Testis (tissue), 3 donors: ENCODE measurements around the gene CYP2C8. TPM values are rescaled to one million over a fixed set of nuclear protein-coding genes. Genes with fewer than 3 reads are reported as not detected.
"Not testable (repeated sequence)": the region's sequence is repeated elsewhere in the genome, so short reads cannot be mapped to it uniquely, and the experiment has no call there.

Experiments used
- DNase-seq: peaks from one replicate; pipeline ENCODE4 v3.0.0-alpha.2; 2019
- H3K27ac ChIP-seq, 2 donors: fragments of 200-600 bp; sonication (generic); one replicate each; pipeline ENCODE4 v1.5.1; 2019
- H3K27me3 ChIP-seq: fragments of 200-600 bp; sonication (generic); one replicate; pipeline ENCODE4 v1.5.1; 2019
- H3K36me3 ChIP-seq: fragments of 200-600 bp; sonication (generic); one replicate; pipeline ENCODE4 v1.5.1; 2017; ENCODE audit warnings: low read depth; ENCODE audit errors: missing control alignments
- H3K4me1 ChIP-seq: fragments of 200-600 bp; sonication (generic); one replicate; pipeline ENCODE4 v1.5.1; 2019
- H3K4me3 ChIP-seq, 2 donors: fragments of 200-600 bp; sonication (generic); one replicate each; pipeline ENCODE4 v1.5.1; 2017 to 2019
- H3K9me3 ChIP-seq: fragments of 200-600 bp; sonication (generic); one replicate; pipeline ENCODE4 v1.5.1; 2017
- POLR2A ChIP-seq: fragments of 450-650 bp; IDR thresholded peaks from one replicate; pipeline ENCODE4 v1.6.1; 2017; ENCODE audit warnings: antibody characterized with exemption, mild to moderate bottlenecking, moderate library complexity
- WGBS, 2 donors: methylation state at CpG; one replicate each; pipeline ENCODE4 v1.1.5; 2018; 5-methylcytosine and 5-hydroxymethylcytosine counted together
- intact Hi-C: fragments of 100-400 bp; cut with DNase I; formaldehyde crosslinking; loops from one replicate; pipeline ENCODE4 v1.15.1; 2023; ENCODE audit warnings: low total_unique reads
- polyA plus RNA-seq: library from polyadenylated mRNA; stranded (reverse); fragments of 350-450 nt; fragmentation: Illumina TruSeq; extraction: RNeasy Lipid Tissue Mini Kit (QIAGEN cat#74804); gene quantifications from one replicate; pipeline ENCODE4 v1.2.3, GENCODE V29; 2014; ENCODE audit warnings: low read depth, low replicate concordance; ENCODE audit not compliant: insufficient read depth
- total RNA-seq, 2 donors: library from RNA; depleted of rRNA; stranded (reverse); fragments of >200 nt; gene quantifications; one replicate each; pipeline ENCODE4 v1.2.3, GENCODE V29; 2016
- TF ChIP-seq, protein P1 (sequence below), 3 experiments: fragments of 450-650 bp in 2 of 3; fragments of 200-600 bp in 1 of 3; sonication (generic) in 1 of 3; IDR thresholded peaks; one replicate each; pipeline ENCODE4 v1.5.1; 2016 to 2019; ENCODE audit warnings: antibody characterized with exemption in 3 of 3, mild to moderate bottlenecking in 2 of 3, moderate library complexity in 1 of 3

The CYP2C8 gene
- total and polyA plus RNA-seq, 3 donors from 2014 or later: 2.8 to 8.2 (median 3.9) TPM

- Histone ChIP-seq H3K27me3 (no peaks in the 10 kb centered on the region), H3K9me3 (no peaks in the 10 kb centered on the region), H3K4me3 (no peak overlapping the region), H3K4me1 (no peaks in the 10 kb centered on the region), H3K27ac (no peak overlapping the region), H3K36me3 (no peaks in the 10 kb centered on the region)
- intact Hi-C loops: no loop called here
- TF ChIP-seq, protein P1, sequence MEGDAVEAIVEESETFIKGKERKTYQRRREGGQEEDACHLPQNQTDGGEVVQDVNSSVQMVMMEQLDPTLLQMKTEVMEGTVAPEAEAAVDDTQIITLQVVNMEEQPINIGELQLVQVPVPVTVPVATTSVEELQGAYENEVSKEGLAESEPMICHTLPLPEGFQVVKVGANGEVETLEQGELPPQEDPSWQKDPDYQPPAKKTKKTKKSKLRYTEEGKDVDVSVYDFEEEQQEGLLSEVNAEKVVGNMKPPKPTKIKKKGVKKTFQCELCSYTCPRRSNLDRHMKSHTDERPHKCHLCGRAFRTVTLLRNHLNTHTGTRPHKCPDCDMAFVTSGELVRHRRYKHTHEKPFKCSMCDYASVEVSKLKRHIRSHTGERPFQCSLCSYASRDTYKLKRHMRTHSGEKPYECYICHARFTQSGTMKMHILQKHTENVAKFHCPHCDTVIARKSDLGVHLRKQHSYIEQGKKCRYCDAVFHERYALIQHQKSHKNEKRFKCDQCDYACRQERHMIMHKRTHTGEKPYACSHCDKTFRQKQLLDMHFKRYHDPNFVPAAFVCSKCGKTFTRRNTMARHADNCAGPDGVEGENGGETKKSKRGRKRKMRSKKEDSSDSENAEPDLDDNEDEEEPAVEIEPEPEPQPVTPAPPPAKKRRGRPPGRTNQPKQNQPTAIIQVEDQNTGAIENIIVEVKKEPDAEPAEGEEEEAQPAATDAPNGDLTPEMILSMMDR (IDR thresholded peaks at IDR 0.05): no peak
- TF ChIP-seq POLR2A: no peak
- DNase-seq: no peak
These were observed 8.3 kb upstream of the CYP2C8 start for GRCh38 chr10:95077556-95077955.

DNA sequence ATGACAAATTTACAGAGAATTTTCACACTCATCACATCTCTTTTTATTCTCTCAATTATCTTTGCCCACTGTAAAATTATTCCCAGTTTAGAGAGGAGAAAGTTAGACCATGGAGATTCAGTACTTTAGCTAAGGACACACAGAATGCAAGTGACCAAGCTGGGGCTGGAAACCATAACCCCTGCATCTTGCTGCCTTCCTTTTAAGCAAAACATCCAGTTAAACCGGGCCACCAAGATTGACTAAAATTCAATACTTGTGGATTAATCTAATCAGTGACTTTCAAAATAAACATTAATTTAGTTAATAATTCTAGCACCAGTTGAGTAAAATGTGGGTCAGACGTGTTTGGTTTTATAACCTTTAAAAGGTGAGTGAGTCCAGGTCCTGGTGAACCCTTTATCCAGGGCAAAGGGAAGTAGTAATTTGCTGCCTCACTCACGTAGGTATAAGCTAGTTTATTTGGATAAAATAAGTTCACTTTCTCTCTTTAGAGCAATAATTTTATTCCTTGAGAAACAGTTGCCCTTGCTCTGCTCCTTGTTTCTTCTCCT, 1.9 kb upstream of the CYP2C8 start:
- H3K4me3 ChIP-seq: no peak overlapping the region
- no peaks in the 10 kb centered on the region for H3K9me3 ChIP-seq
- H3K36me3 ChIP-seq: no peaks in the 10 kb centered on the region
- DNase-seq: no peak
- intact Hi-C loops: no loop called here
- no peaks in the 10 kb centered on the region for H3K4me1 ChIP-seq
- 39 to 60% methylated on average over 3 of the region's 3 CpGs for WGBS, 2 donors
- no peaks in the 10 kb centered on the region for H3K27me3 ChIP-seq
- H3K27ac ChIP-seq: no peak overlapping the region
- no peak for TF ChIP-seq POLR2A
- TF ChIP-seq, protein P1 (IDR thresholded peaks at IDR 0.05): no peak

GRCh38 chr10:95064125-95064524, 5.2 kb downstream of the CYP2C8 start:
- WGBS, 2 donors: 72 to 77% methylated on average over 3 to 4 of the region's 4 CpGs
- intact Hi-C loops, DNase-seq: not testable (repeated sequence)

DNA sequence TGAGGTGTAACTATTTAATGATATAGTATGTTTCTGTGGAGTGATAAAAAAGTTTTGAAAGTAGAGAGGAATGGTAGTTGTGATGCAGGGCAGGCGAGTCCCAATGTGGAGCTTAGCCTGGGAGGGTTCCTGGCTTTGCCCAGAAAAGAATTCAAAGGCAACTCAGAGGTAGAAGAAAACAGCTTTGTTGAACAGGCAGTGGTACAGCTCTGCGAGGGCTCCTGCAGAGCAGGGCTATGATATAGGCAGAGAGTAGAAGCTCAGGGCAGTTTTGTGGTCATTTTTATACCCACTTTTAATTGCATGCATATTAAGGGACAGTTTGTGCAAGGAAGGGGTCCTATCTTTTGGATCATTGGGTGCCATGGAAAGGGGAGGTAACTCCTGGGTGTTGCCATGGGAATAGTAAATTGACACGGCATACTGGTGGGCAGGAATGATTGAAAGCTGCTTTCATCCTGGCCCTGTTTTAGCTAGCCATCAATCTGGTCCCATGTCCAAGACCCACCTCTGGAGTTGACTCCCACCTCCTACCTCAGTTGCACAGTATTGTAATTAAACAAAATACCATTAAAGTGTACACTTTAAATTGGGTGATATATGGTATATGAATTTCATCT, 12.4 kb downstream of the CYP2C8 start:
- Histone ChIP-seq H3K36me3 (no peaks in the 10 kb centered on the region), H3K9me3 (no peaks in the 10 kb centered on the region), H3K4me3 (no peak overlapping the region), H3K27me3 (no peaks in the 10 kb centered on the region), H3K27ac (no peak overlapping the region), H3K4me1 (no peaks in the 10 kb centered on the region)
- DNase-seq: no peak
- no peak for TF ChIP-seq POLR2A
- TF ChIP-seq, protein P1 (IDR thresholded peaks at IDR 0.05): no peak
- intact Hi-C loops: no loop called here
- 80 to 81% methylated on average over 3 of the region's 3 CpGs for WGBS, 2 donors

More at GRCh38 chr10:95064125-95064524, 5.2 kb downstream of the CYP2C8 start:
- not testable (repeated sequence) for H3K36me3 ChIP-seq, H3K4me3 ChIP-seq, H3K4me1 ChIP-seq, H3K27me3 ChIP-seq, H3K27ac ChIP-seq, H3K9me3 ChIP-seq

- H3K27ac ChIP-seq: no peak overlapping the region
- H3K4me3 ChIP-seq: no peak overlapping the region
- no peak for TF ChIP-seq POLR2A
- TF ChIP-seq, protein P1 (IDR thresholded peaks at IDR 0.05): no peak
- WGBS, 2 donors: 77 to 92% methylated on average over 2 of the region's 2 CpGs
- no peak for DNase-seq
- H3K36me3 ChIP-seq: no peaks in the 10 kb centered on the region
- no peaks in the 10 kb centered on the region for H3K9me3 ChIP-seq
- intact Hi-C loops: no loop called here
- H3K4me1 ChIP-seq: no peaks in the 10 kb centered on the region
- H3K27me3 ChIP-seq: no peaks in the 10 kb centered on the region
These were observed 19.4 kb downstream of the CYP2C8 start for GRCh38 chr10:95049919-95050318.
